Activated T-helper 2 cell treated with anti-CD3 and anti-CD28 coated beads, Interferon-gamma antibody, Interleukin-2, Interleukin-4, amounts not matched to agents 10 μg/mL and 5 μg/mL and 100 μg/mL, durations not matched to agents 14 hours and 24 hours and 36 hours (primary cell): Measurements from ENCODE around the gene CCDC57. TPM values are rescaled to one million over a fixed set of nuclear protein-coding genes. Genes with fewer than 3 reads are reported as not detected.

Source experiments
- DNase-seq: peaks from one replicate; pipeline ENCODE4 v3.0.0; 2021; ENCODE audit warnings: low spot score
- H3K27ac Mint-ChIP-seq: one replicate; pipeline ENCODE4 v1.8.0; 2021; ENCODE audit warnings: mixed read lengths
- H3K27me3 Mint-ChIP-seq: one replicate; pipeline ENCODE4 v1.8.0; 2021; ENCODE audit warnings: low read depth, mixed read lengths
- H3K36me3 Mint-ChIP-seq: one replicate; pipeline ENCODE4 v1.8.0; 2021; ENCODE audit warnings: low read depth, mixed read lengths
- H3K4me1 Mint-ChIP-seq: one replicate; pipeline ENCODE4 v1.8.0; 2021; ENCODE audit warnings: low read depth, mixed read lengths
- H3K4me3 Mint-ChIP-seq: one replicate; pipeline ENCODE4 v1.8.0; 2021; ENCODE audit warnings: low read depth, mild to moderate bottlenecking, moderate library complexity, mixed read lengths
- H3K9me3 Mint-ChIP-seq: one replicate; pipeline ENCODE4 v1.8.0; 2021; ENCODE audit warnings: mixed read lengths
- intact Hi-C: fragments of 100-400 bp; cut with micrococcal nuclease; formaldehyde crosslinking; loops from one replicate; pipeline ENCODE4 v1.15.1; 2023
- total RNA-seq: library from RNA; stranded (reverse); gene quantifications from 2 replicates; pipeline ENCODE4 v1.2.3, GENCODE V29; 2022

Gene CCDC57
- total RNA-seq, 1 donor from 2014 or later, result 51.7 TPM

- no peaks in the 10 kb centered on the region for H3K27me3 Mint-ChIP-seq
- no peak for DNase-seq
- H3K9me3 Mint-ChIP-seq, result no peaks in the 10 kb centered on the region
- H3K27ac Mint-ChIP-seq, result no peak overlapping the region
- peaks cover 14% of the 10 kb centered on the region for H3K36me3 Mint-ChIP-seq
- H3K4me3 Mint-ChIP-seq, result no peak overlapping the region
- intact Hi-C loops, result no loop called here
- H3K4me1 Mint-ChIP-seq, result no peaks in the 10 kb centered on the region
Observed at GRCh38 chr17:82060001-82060380, 152.7 kb downstream of the CCDC57 start.

GRCh38 chr17:82059272-82060000 lies 153.2 kb downstream of the CCDC57 start:
- H3K27me3 Mint-ChIP-seq, result no peaks in the 10 kb centered on the region
- intact Hi-C loops, result no loop called here
- H3K27ac Mint-ChIP-seq, result no peak overlapping the region
- no peaks in the 10 kb centered on the region for H3K9me3 Mint-ChIP-seq
- peaks cover 16% of the 10 kb centered on the region for H3K36me3 Mint-ChIP-seq
- H3K4me1 Mint-ChIP-seq, result no peaks in the 10 kb centered on the region
- no peak overlapping the region for H3K4me3 Mint-ChIP-seq
- no peak for DNase-seq

- Mint-ChIP-seq H3K9me3 (no peaks in the 10 kb centered on the region), H3K4me1 (no peaks in the 10 kb centered on the region), H3K36me3 (peaks cover 16% of the 10 kb centered on the region), H3K27ac (no peak overlapping the region), H3K27me3 (no peaks in the 10 kb centered on the region), H3K4me3 (no peak overlapping the region)
- intact Hi-C loops, result no loop called here
- no peak for DNase-seq
Observed at GRCh38 chr17:82058855-82059249, 153.8 kb downstream of the CCDC57 start.

- no peak for DNase-seq
- intact Hi-C loops, result no loop called here
- Mint-ChIP-seq H3K4me1 (no peaks in the 10 kb centered on the region), H3K27ac (no peak overlapping the region), H3K4me3 (no peak overlapping the region), H3K9me3 (no peaks in the 10 kb centered on the region), H3K36me3 (peaks cover 16% of the 10 kb centered on the region), H3K27me3 (no peaks in the 10 kb centered on the region)
Observed at GRCh38 chr17:82058230-82058854, 154.3 kb downstream of the CCDC57 start.

GRCh38 chr17:82056729-82057621 lies 155.7 kb downstream of the CCDC57 start:
- Mint-ChIP-seq H3K27me3 (no peaks in the 10 kb centered on the region), H3K36me3 (peaks cover 16% of the 10 kb centered on the region), H3K4me1 (no peaks in the 10 kb centered on the region), H3K9me3 (no peaks in the 10 kb centered on the region), H3K4me3 (no peak overlapping the region), H3K27ac (no peak overlapping the region)
- DNase-seq, result no peak
- intact Hi-C loops, result no loop called here

GRCh38 chr17:82055965-82056728 lies 156.5 kb downstream of the CCDC57 start:
- Mint-ChIP-seq H3K9me3 (no peaks in the 10 kb centered on the region), H3K27me3 (no peaks in the 10 kb centered on the region), H3K36me3 (peaks cover 16% of the 10 kb centered on the region), H3K4me3 (no peak overlapping the region), H3K4me1 (no peaks in the 10 kb centered on the region), H3K27ac (no peak overlapping the region)
- intact Hi-C loops, result no loop called here
- DNase-seq, result no peak

- Mint-ChIP-seq H3K4me3 (peak overlapping the region; percentile 39), H3K27me3 (no peaks in the 10 kb centered on the region), H3K27ac (no peak overlapping the region), H3K4me1 (peaks cover 3% of the 10 kb centered on the region), H3K36me3 (peaks cover 22% of the 10 kb centered on the region), H3K9me3 (no peaks in the 10 kb centered on the region)
- intact Hi-C loops, result no loop called here
- DNase-seq, result no peak
Observed at GRCh38 chr17:82055023-82055964, 157.3 kb downstream of the CCDC57 start.

GRCh38 chr17:82054351-82055022 lies 158.2 kb downstream of the CCDC57 start:
- H3K27ac Mint-ChIP-seq, result no peak overlapping the region
- intact Hi-C loops, result no loop called here
- DNase-seq, result no peak
- peak overlapping the region; percentile 39 for H3K4me3 Mint-ChIP-seq
- H3K36me3 Mint-ChIP-seq, result peaks cover 17% of the 10 kb centered on the region
- H3K9me3 Mint-ChIP-seq, result no peaks in the 10 kb centered on the region
- H3K27me3 Mint-ChIP-seq, result no peaks in the 10 kb centered on the region
- peaks cover 3% of the 10 kb centered on the region for H3K4me1 Mint-ChIP-seq

- Mint-ChIP-seq H3K27me3 (no peaks in the 10 kb centered on the region), H3K4me1 (peaks cover 3% of the 10 kb centered on the region), H3K36me3 (peaks cover 15% of the 10 kb centered on the region), H3K4me3 (peak overlapping the region; percentile 76), H3K9me3 (no peaks in the 10 kb centered on the region), H3K27ac (no peak overlapping the region)
- intact Hi-C loops, result no loop called here
- no peak for DNase-seq
Observed at GRCh38 chr17:82053556-82054263, 158.9 kb downstream of the CCDC57 start.

- H3K4me3 Mint-ChIP-seq, result peak overlapping the region; percentile 76
- no peaks in the 10 kb centered on the region for H3K9me3 Mint-ChIP-seq
- H3K27ac Mint-ChIP-seq, result no peak overlapping the region
- peaks cover 3% of the 10 kb centered on the region for H3K4me1 Mint-ChIP-seq
- intact Hi-C loops, result no loop called here
- peaks cover 15% of the 10 kb centered on the region for H3K36me3 Mint-ChIP-seq
- DNase-seq, result no peak
- no peaks in the 10 kb centered on the region for H3K27me3 Mint-ChIP-seq
Observed at GRCh38 chr17:82053130-82053529, 159.5 kb downstream of the CCDC57 start.

- Mint-ChIP-seq H3K27me3 (no peaks in the 10 kb centered on the region), H3K9me3 (no peaks in the 10 kb centered on the region), H3K4me1 (peaks cover 3% of the 10 kb centered on the region), H3K4me3 (peak overlapping the region; percentile 76), H3K36me3 (peaks cover 11% of the 10 kb centered on the region), H3K27ac (no peak overlapping the region)
- intact Hi-C loops, result no loop called here
- DNase-seq, result no peak
Observed at GRCh38 chr17:82052638-82053059, 160.0 kb downstream of the CCDC57 start.
